KMS-11 (cell line): ENCODE data around the gene RUNDC3A.

Source experiments
- H2AFZ ChIP-seq: fragments of 200-600 bp; sonication (generic); 2 replicates; pipeline ENCODE4 v1.6.1; 2016; ENCODE audit warnings: antibody characterized with exemption, mixed run types, low read depth
- H3K27ac ChIP-seq: fragments of 200-600 bp; sonication (generic); 2 replicates; pipeline ENCODE4 v1.6.1; 2016; ENCODE audit warnings: mild to moderate bottlenecking, mixed run types
- H3K27me3 ChIP-seq: fragments of 200-600 bp; sonication (generic); 2 replicates; pipeline ENCODE4 v1.6.1; 2017; ENCODE audit warnings: mild to moderate bottlenecking, low read depth, mixed run types, moderate library complexity; ENCODE audit not compliant: insufficient read depth
- H3K36me3 ChIP-seq: fragments of 200-600 bp; sonication (generic); 2 replicates; pipeline ENCODE4 v1.6.1; 2017; ENCODE audit warnings: mild to moderate bottlenecking, mixed run types; ENCODE audit not compliant: insufficient read depth
- H3K4me1 ChIP-seq: fragments of 200-600 bp; sonication (generic); 2 replicates; pipeline ENCODE4 v1.6.1; 2016; ENCODE audit warnings: mild to moderate bottlenecking, low read depth, mixed run types; ENCODE audit not compliant: poor library complexity, severe bottlenecking
- H3K4me2 ChIP-seq: fragments of 200-600 bp; sonication (generic); 2 replicates; pipeline ENCODE4 v1.7.0; 2016; ENCODE audit warnings: mild to moderate bottlenecking, mixed run types
- H3K4me3 ChIP-seq: fragments of 200-600 bp; sonication (generic); IDR thresholded peaks from 2 replicates; pipeline ENCODE4 v1.6.1; 2017; ENCODE audit warnings: low read depth, low read length, mixed read lengths; ENCODE audit not compliant: insufficient read depth
- H3K79me2 ChIP-seq: fragments of 200-600 bp; sonication (generic); 2 replicates; pipeline ENCODE4 v1.6.1; 2016; ENCODE audit warnings: low read depth, mixed run types; ENCODE audit not compliant: insufficient read depth
- H3K9ac ChIP-seq: fragments of 200-600 bp; sonication (generic); 2 replicates; pipeline ENCODE4 v1.6.1; 2016; ENCODE audit warnings: mild to moderate bottlenecking, mixed run types
- H4K20me1 ChIP-seq: fragments of 200-600 bp; sonication (generic); 2 replicates; pipeline ENCODE4 v1.6.1; 2016; ENCODE audit warnings: mild to moderate bottlenecking, mixed run types; ENCODE audit not compliant: insufficient read depth
- TF ChIP-seq, protein P1 (sequence below): fragments of 200-600 bp; sonication (generic); conservative IDR thresholded peaks from 2 replicates; pipeline ENCODE4 v1.6.1; 2017; ENCODE audit warnings: low read depth, mild to moderate bottlenecking, antibody characterized with exemption, low read length, moderate library complexity, mixed read lengths

The RUNDC3A gene

DNA sequence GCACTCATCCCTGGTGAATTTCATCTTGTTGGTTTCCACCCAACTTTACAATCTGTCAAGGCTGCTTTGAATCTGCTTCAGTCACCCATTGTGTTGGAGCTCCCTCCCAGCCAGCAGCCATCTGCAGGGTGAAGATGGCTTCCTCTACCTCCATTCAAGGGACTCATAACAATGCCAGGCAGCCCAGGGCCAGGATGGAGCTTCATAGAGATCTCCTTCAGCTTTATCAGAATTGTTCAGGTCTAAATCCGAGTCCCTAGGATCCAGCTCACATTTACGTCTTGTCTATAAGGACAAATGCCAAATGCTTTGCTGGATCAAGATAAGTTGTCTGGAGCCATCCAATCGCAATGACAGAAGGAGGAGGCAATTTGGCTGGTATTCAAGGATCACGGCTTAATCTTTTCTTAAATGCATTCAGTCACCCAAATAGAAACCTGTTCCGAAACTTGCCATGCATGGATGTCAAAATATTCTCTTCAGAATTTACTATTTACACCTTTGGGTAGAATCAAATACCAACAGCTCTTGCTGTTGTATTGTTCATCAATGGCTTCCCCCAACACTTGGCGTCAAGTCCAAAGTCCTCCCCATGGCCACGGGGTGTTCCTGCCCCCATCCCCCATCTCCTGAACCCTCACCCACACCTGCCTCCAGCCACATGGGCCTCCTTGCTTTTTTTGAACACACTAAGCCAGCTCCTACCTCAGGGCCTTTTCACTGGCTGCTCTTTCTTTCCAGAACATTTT, 59.0 kb downstream of the RUNDC3A start:
- Histone ChIP-seq H3K4me2 (no peak overlapping the region), H3K36me3 (no peaks in the 10 kb centered on the region), H3K27ac (no peak overlapping the region), H3K9ac (no peak overlapping the region), H4K20me1 (no peaks in the 10 kb centered on the region), H3K4me3 (no peak overlapping the region), H3K79me2 (no peaks in the 10 kb centered on the region), H2AFZ (no peak overlapping the region), H3K4me1 (peaks cover 9% of the 10 kb centered on the region), H3K27me3 (peaks cover 39% of the 10 kb centered on the region)
- TF ChIP-seq, protein P1, sequence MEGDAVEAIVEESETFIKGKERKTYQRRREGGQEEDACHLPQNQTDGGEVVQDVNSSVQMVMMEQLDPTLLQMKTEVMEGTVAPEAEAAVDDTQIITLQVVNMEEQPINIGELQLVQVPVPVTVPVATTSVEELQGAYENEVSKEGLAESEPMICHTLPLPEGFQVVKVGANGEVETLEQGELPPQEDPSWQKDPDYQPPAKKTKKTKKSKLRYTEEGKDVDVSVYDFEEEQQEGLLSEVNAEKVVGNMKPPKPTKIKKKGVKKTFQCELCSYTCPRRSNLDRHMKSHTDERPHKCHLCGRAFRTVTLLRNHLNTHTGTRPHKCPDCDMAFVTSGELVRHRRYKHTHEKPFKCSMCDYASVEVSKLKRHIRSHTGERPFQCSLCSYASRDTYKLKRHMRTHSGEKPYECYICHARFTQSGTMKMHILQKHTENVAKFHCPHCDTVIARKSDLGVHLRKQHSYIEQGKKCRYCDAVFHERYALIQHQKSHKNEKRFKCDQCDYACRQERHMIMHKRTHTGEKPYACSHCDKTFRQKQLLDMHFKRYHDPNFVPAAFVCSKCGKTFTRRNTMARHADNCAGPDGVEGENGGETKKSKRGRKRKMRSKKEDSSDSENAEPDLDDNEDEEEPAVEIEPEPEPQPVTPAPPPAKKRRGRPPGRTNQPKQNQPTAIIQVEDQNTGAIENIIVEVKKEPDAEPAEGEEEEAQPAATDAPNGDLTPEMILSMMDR, result no peak
